Measurements from ENCODE around the gene MAD1L1. TPM values are rescaled to one million over a fixed set of nuclear protein-coding genes. Genes with fewer than 3 reads are reported as not detected.

MAD1L1 gene
- total and polyA plus RNA-seq, 2 donors (not counting 1 experiment from before 2014, with no cell fraction given), result 9.8 to 29.4 TPM

- Histone ChIP-seq H2AFZ (ENCODE audit: low read length) (no peak overlapping the region), H3K9ac (ENCODE audit: insufficient read depth, low read length) (no peak overlapping the region), H3K79me2 (ENCODE audit: control insufficient read depth, insufficient read depth, low read length) (no peaks in the 10 kb centered on the region), H3K4me3 (replicated peaks in 1 of 4; ENCODE audit: control extremely low read depth in 1 of 4, insufficient read depth in 1 of 4, low read depth in 3 of 4, low read length in 4 of 4) (no peak overlapping the region), H3K27me3 (ENCODE audit: control insufficient read depth, insufficient read depth, low read length) (no peaks in the 10 kb centered on the region), H3K27ac (ENCODE audit: insufficient read depth, low read length) (no peak overlapping the region), H3K36me3 (ENCODE audit: control insufficient read depth, insufficient read depth, low read length) (no peaks in the 10 kb centered on the region), H3K4me2 (ENCODE audit: extremely low read depth, insufficient read depth, low read length) (no peak overlapping the region), H3K4me1 (ENCODE audit: control insufficient read depth, extremely low read depth, insufficient read depth, low read length) (no peaks in the 10 kb centered on the region), H4K20me1 (ENCODE audit: control insufficient read depth, extremely low read depth, insufficient read depth, low read length) (no peaks in the 10 kb centered on the region), H3K9me3 (ENCODE audit: control insufficient read depth, insufficient read depth, low read depth, low read length) (no peaks in the 10 kb centered on the region)
- TF ChIP-seq CTCF (conservative IDR thresholded peaks at IDR 0.05 in 1 of 2, IDR thresholded peaks at IDR 0.05 in 1 of 2; ENCODE audit: low read depth in 1 of 2, low read length in 2 of 2) (no peak), EZH2 (IDR thresholded peaks at IDR 0.05; ENCODE audit: low read length, missing control alignments) (no peak)
- DNase-seq (ENCODE audit: low read depth in 2 of 2), result no peak
Measured at GRCh38 chr7:1948887-1949680, 283.7 kb downstream of the MAD1L1 start.

GRCh38 chr7:1948301-1948796, 284.4 kb downstream of the MAD1L1 start:
- no peak overlapping the region for H3K4me3 ChIP-seq (replicated peaks in 1 of 4; ENCODE audit: control extremely low read depth in 1 of 4, insufficient read depth in 1 of 4, low read depth in 3 of 4, low read length in 4 of 4)
- no peak overlapping the region for H3K4me2 ChIP-seq (ENCODE audit: extremely low read depth, insufficient read depth, low read length)
- H2AFZ ChIP-seq (ENCODE audit: low read length), result no peak overlapping the region
- H3K27me3 ChIP-seq (ENCODE audit: control insufficient read depth, insufficient read depth, low read length), result no peaks in the 10 kb centered on the region
- no peaks in the 10 kb centered on the region for H3K79me2 ChIP-seq (ENCODE audit: control insufficient read depth, insufficient read depth, low read length)
- no peaks in the 10 kb centered on the region for H3K9me3 ChIP-seq (ENCODE audit: control insufficient read depth, insufficient read depth, low read depth, low read length)
- no peak overlapping the region for H3K27ac ChIP-seq (ENCODE audit: insufficient read depth, low read length)
- no peak for TF ChIP-seq EZH2 (IDR thresholded peaks at IDR 0.05; ENCODE audit: low read length, missing control alignments)
- TF ChIP-seq CTCF (conservative IDR thresholded peaks at IDR 0.05 in 1 of 2, IDR thresholded peaks at IDR 0.05 in 1 of 2; ENCODE audit: low read depth in 1 of 2, low read length in 2 of 2), result no peak
- no peaks in the 10 kb centered on the region for H3K36me3 ChIP-seq (ENCODE audit: control insufficient read depth, insufficient read depth, low read length)
- DNase-seq (ENCODE audit: low read depth in 2 of 2), result no peak
- H3K9ac ChIP-seq (ENCODE audit: insufficient read depth, low read length), result no peak overlapping the region
- no peaks in the 10 kb centered on the region for H4K20me1 ChIP-seq (ENCODE audit: control insufficient read depth, extremely low read depth, insufficient read depth, low read length)
- no peaks in the 10 kb centered on the region for H3K4me1 ChIP-seq (ENCODE audit: control insufficient read depth, extremely low read depth, insufficient read depth, low read length)

- H3K4me1 ChIP-seq (ENCODE audit: control insufficient read depth, extremely low read depth, insufficient read depth, low read length), result no peaks in the 10 kb centered on the region
- H3K27me3 ChIP-seq (ENCODE audit: control insufficient read depth, insufficient read depth, low read length), result no peaks in the 10 kb centered on the region
- H3K36me3 ChIP-seq (ENCODE audit: control insufficient read depth, insufficient read depth, low read length), result no peaks in the 10 kb centered on the region
- no peak overlapping the region for H3K27ac ChIP-seq (ENCODE audit: insufficient read depth, low read length)
- H3K4me2 ChIP-seq (ENCODE audit: extremely low read depth, insufficient read depth, low read length), result no peak overlapping the region
- no peak for DNase-seq (ENCODE audit: low read depth in 2 of 2)
- H4K20me1 ChIP-seq (ENCODE audit: control insufficient read depth, extremely low read depth, insufficient read depth, low read length), result no peaks in the 10 kb centered on the region
- no peaks in the 10 kb centered on the region for H3K79me2 ChIP-seq (ENCODE audit: control insufficient read depth, insufficient read depth, low read length)
- H3K9ac ChIP-seq (ENCODE audit: insufficient read depth, low read length), result no peak overlapping the region
- H2AFZ ChIP-seq (ENCODE audit: low read length), result no peak overlapping the region
- no peak overlapping the region for H3K4me3 ChIP-seq (replicated peaks in 1 of 4; ENCODE audit: control extremely low read depth in 1 of 4, insufficient read depth in 1 of 4, low read depth in 3 of 4, low read length in 4 of 4)
- no peaks in the 10 kb centered on the region for H3K9me3 ChIP-seq (ENCODE audit: control insufficient read depth, insufficient read depth, low read depth, low read length)
- TF ChIP-seq EZH2 (IDR thresholded peaks at IDR 0.05; ENCODE audit: low read length, missing control alignments), result no peak
- no peak for TF ChIP-seq CTCF (conservative IDR thresholded peaks at IDR 0.05 in 1 of 2, IDR thresholded peaks at IDR 0.05 in 1 of 2; ENCODE audit: low read depth in 1 of 2, low read length in 2 of 2)
Measured at GRCh38 chr7:1947586-1948217, 285.0 kb downstream of the MAD1L1 start.

Measured in fibroblast of lung (primary cell).